ENCODE measurements around the gene ST3GAL2.
"Not testable (repeated sequence)": the region's sequence is repeated elsewhere in the genome, so short reads cannot be mapped to it uniquely, and the experiment has no call there.

The ST3GAL2 gene

GRCh38 chr16:70370145-70370544 is 68.8 kb downstream of the ST3GAL2 start:
- peak; percentile 23 for TF ChIP-seq CTCF (IDR thresholded peaks at IDR 0.05)
- DNase-seq (ENCODE audit: low spot score); H3K27ac ChIP-seq; H3K4me3 ChIP-seq: not testable (repeated sequence)

- no peak overlapping the region for H3K27ac ChIP-seq
- no peak for DNase-seq (ENCODE audit: low spot score)
- TF ChIP-seq CTCF (IDR thresholded peaks at IDR 0.05): no peak
- H3K4me3 ChIP-seq: no peak overlapping the region
Measured at GRCh38 chr16:70364399-70364798, 74.5 kb downstream of the ST3GAL2 start.

GRCh38 chr16:70359552-70359951 is 79.3 kb downstream of the ST3GAL2 start:
- no peak overlapping the region for H3K4me3 ChIP-seq

GRCh38 chr16:70349783-70350182 is 89.1 kb downstream of the ST3GAL2 start:
- DNase-seq (ENCODE audit: low spot score): no peak
- TF ChIP-seq CTCF (IDR thresholded peaks at IDR 0.05): no peak
- Histone ChIP-seq H3K4me3 (no peak overlapping the region), H3K27ac (no peak overlapping the region)

More at GRCh38 chr16:70359552-70359951, 79.3 kb downstream of the ST3GAL2 start:
- H3K27ac ChIP-seq: no peak overlapping the region
- DNase-seq (ENCODE audit: low spot score): no peak
- TF ChIP-seq CTCF (IDR thresholded peaks at IDR 0.05): no peak

GRCh38 chr16:70348991-70349390 is 89.9 kb downstream of the ST3GAL2 start:
- TF ChIP-seq CTCF (IDR thresholded peaks at IDR 0.05): no peak
- DNase-seq (ENCODE audit: low spot score): no peak
- no peak overlapping the region for H3K4me3 ChIP-seq
- no peak overlapping the region for H3K27ac ChIP-seq

GRCh38 chr16:70345840-70346239 is 93.1 kb downstream of the ST3GAL2 start:
- peak overlapping the region in 1 of 2 donors; percentile 95 for H3K27ac ChIP-seq

More at GRCh38 chr16:70345840-70346239, 93.1 kb downstream of the ST3GAL2 start:
- TF ChIP-seq CTCF (IDR thresholded peaks at IDR 0.05): no peak
- peak overlapping the region; percentile 87 for H3K4me3 ChIP-seq
- DNase-seq (ENCODE audit: low spot score): no peak

Data from coronary artery (tissue), 2 donors.